ENCODE results near the gene RHEX.

The RHEX gene

GRCh38 chr1:206068314-206068713, 15.3 kb downstream of the RHEX start:
- no peak overlapping the region for H3K4me3 ChIP-seq (ENCODE audit: low read depth, low read length)
- no peak for TF ChIP-seq CTCF (IDR thresholded peaks at IDR 0.05; ENCODE audit: control insufficient read depth, extremely low read depth, insufficient read depth)
- DNase-seq (ENCODE audit: low read depth): no peak

GRCh38 chr1:206070627-206071304, 17.8 kb downstream of the RHEX start:
- no peak for DNase-seq (ENCODE audit: low read depth)
- no peak overlapping the region for H3K4me3 ChIP-seq (ENCODE audit: low read depth, low read length)
- TF ChIP-seq CTCF (IDR thresholded peaks at IDR 0.05; ENCODE audit: control insufficient read depth, extremely low read depth, insufficient read depth): no peak

GRCh38 chr1:206074839-206075238, 21.9 kb downstream of the RHEX start:
- H3K4me3 ChIP-seq (ENCODE audit: low read depth, low read length): no peak overlapping the region
- no peak for DNase-seq (ENCODE audit: low read depth)
- no peak for TF ChIP-seq CTCF (IDR thresholded peaks at IDR 0.05; ENCODE audit: control insufficient read depth, extremely low read depth, insufficient read depth)

- TF ChIP-seq CTCF (IDR thresholded peaks at IDR 0.05; ENCODE audit: control insufficient read depth, extremely low read depth, insufficient read depth): no peak
- DNase-seq (ENCODE audit: low read depth): no peak
- H3K4me3 ChIP-seq (ENCODE audit: low read depth, low read length): no peak overlapping the region
These were observed 23.1 kb downstream of the RHEX start for GRCh38 chr1:206075786-206076755.

- TF ChIP-seq CTCF (IDR thresholded peaks at IDR 0.05; ENCODE audit: control insufficient read depth, extremely low read depth, insufficient read depth): no peak
These were observed 26.2 kb downstream of the RHEX start for GRCh38 chr1:206079135-206079534.

GRCh38 chr1:206080026-206080820, 27.2 kb downstream of the RHEX start:
- no peak overlapping the region for H3K4me3 ChIP-seq (ENCODE audit: low read depth, low read length)
- no peak for DNase-seq (ENCODE audit: low read depth)
- no peak for TF ChIP-seq CTCF (IDR thresholded peaks at IDR 0.05; ENCODE audit: control insufficient read depth, extremely low read depth, insufficient read depth)

More at GRCh38 chr1:206079135-206079534, 26.2 kb downstream of the RHEX start:
- no peak for DNase-seq (ENCODE audit: low read depth)
- H3K4me3 ChIP-seq (ENCODE audit: low read depth, low read length): no peak overlapping the region
